B cell (primary cell): ENCODE measurements around the gene PRCC. TPM values are rescaled to one million over a fixed set of nuclear protein-coding genes. Genes with fewer than 3 reads are reported as not detected.
"Not testable (repeated sequence)": the region's sequence is repeated elsewhere in the genome, so short reads cannot be mapped to it uniquely, and the experiment has no call there.

Source experiments
- ATAC-seq: fragments of 200-7000 bp; cut with Tn5 transposase; one replicate; pipeline ENCODE4 v1.10.0; 2021; ENCODE audit warnings: low read depth, mild to moderate bottlenecking, moderate number of reproducible peaks, moderate library complexity
- CTCF ChIA-PET: fragments of 350-600 bp; sonication (Branson Sonifier 250); formaldehyde crosslinking; loops from one replicate; lab custom pipeline; 2021; ENCODE audit warnings: antibody characterized with exemption, inconsistent platforms; lab: Charles Lee
- POLR2A ChIA-PET: fragments of 350-600 bp; sonication (Branson Sonifier 250); formaldehyde crosslinking; loops from one replicate; lab custom pipeline; 2021; ENCODE audit warnings: antibody characterized with exemption; lab: Charles Lee
- DNase-seq: peaks from one replicate; pipeline ENCODE4 v3.0.0; 2013
- H2AFZ ChIP-seq: 2 replicates; pipeline ENCODE4 v1.6.1; 2012; ENCODE audit warnings: mild to moderate bottlenecking, low read depth, low read length; ENCODE audit not compliant: insufficient read depth, poor library complexity, severe bottlenecking
- H3K27ac ChIP-seq, 2 donors: 1 replicate in 1 of 2; 2 replicates in 1 of 2; pipeline ENCODE4 v1.5.1; 2012 to 2013; ENCODE audit warnings: low read length in 2 of 2, mild to moderate bottlenecking in 2 of 2, moderate library complexity in 1 of 2
- H3K27me3 ChIP-seq, 4 experiments: fragments of 200-600 bp in 1 of 4; sonication (generic) in 1 of 4; replicated peaks in 1 of 4; 1 replicate in 2 of 4; 2 replicates in 2 of 4; pipeline versions ENCODE4 v1.6.1 to v1.7.0; 2013 to 2016; ENCODE audit warnings: low read length in 3 of 4, mild to moderate bottlenecking in 2 of 4, mixed read lengths in 1 of 4, moderate library complexity in 1 of 4; ENCODE audit not compliant: insufficient read depth in 4 of 4, control insufficient read depth in 3 of 4; ENCODE audit errors: control extremely low read depth in 1 of 4
- H3K36me3 ChIP-seq, 2 experiments: replicated peaks in 1 of 2; 1 replicate in 1 of 2; 2 replicates in 1 of 2; pipeline versions ENCODE4 v1.6.1 to v1.7.1; 2013; ENCODE audit warnings: low read length in 1 of 2; ENCODE audit not compliant: insufficient read depth in 2 of 2, control insufficient read depth in 1 of 2; ENCODE audit errors: control extremely low read depth in 1 of 2, extremely low read depth in 1 of 2
- H3K4me1 ChIP-seq, 2 donors: fragments of 200-600 bp in 1 of 2; sonication (generic) in 1 of 2; 1 replicate in 1 of 2; 2 replicates in 1 of 2; pipeline versions ENCODE4 v1.5.1 to v1.6.1; 2013 to 2017; ENCODE audit warnings: low read length in 2 of 2; ENCODE audit not compliant: control insufficient read depth in 2 of 2, insufficient read depth in 2 of 2
- H3K4me2 ChIP-seq: replicated peaks from 2 replicates; pipeline ENCODE3; 2012; ENCODE audit warnings: mild to moderate bottlenecking, low read depth, low read length; ENCODE audit not compliant: poor library complexity, severe bottlenecking
- H3K4me3 ChIP-seq, 5 experiments: fragments of 200-600 bp in 1 of 5; sonication (generic) in 1 of 5; 1 replicate in 3 of 5; 2 replicates in 2 of 5; pipeline versions ENCODE4 v1.5.1 to v1.7.0; 2011 to 2016; ENCODE audit warnings: low read length in 4 of 5, mild to moderate bottlenecking in 4 of 5, low read depth in 2 of 5, control low read depth in 1 of 5, moderate library complexity in 1 of 5; ENCODE audit not compliant: insufficient read depth in 1 of 5; ENCODE audit errors: control extremely low read depth in 1 of 5, extremely low read depth in 1 of 5
- H3K79me2 ChIP-seq: fragments of 200-600 bp; sonication (generic); one replicate; pipeline ENCODE4 v1.6.0; 2016; ENCODE audit warnings: low read length; ENCODE audit not compliant: control insufficient read depth, insufficient read depth
- H3K9ac ChIP-seq: fragments of 200-600 bp; sonication (generic); 2 replicates; pipeline ENCODE4 v1.6.1; 2017; ENCODE audit warnings: mild to moderate bottlenecking, low read length, moderate library complexity
- H3K9me3 ChIP-seq, 3 donors: one replicate each; pipeline versions ENCODE4 v1.6.1 to v1.7.1; 2013; ENCODE audit warnings: low read length in 2 of 3; ENCODE audit not compliant: control insufficient read depth in 2 of 3, insufficient read depth in 1 of 3; ENCODE audit errors: control extremely low read depth in 1 of 3
- H4K20me1 ChIP-seq: 2 replicates; pipeline ENCODE4 v1.6.0; 2012; ENCODE audit warnings: mild to moderate bottlenecking, low read length; ENCODE audit not compliant: insufficient read depth, control insufficient read depth, poor library complexity, severe bottlenecking
- H3K27ac Mint-ChIP-seq: one replicate; pipeline ENCODE4 v1.8.0; 2021; ENCODE audit warnings: mixed read lengths
- H3K27me3 Mint-ChIP-seq: one replicate; pipeline ENCODE4 v1.8.0; 2021; ENCODE audit warnings: mixed read lengths
- H3K4me1 Mint-ChIP-seq: one replicate; pipeline ENCODE4 v1.8.0; 2021; ENCODE audit warnings: mixed read lengths
- H3K4me3 Mint-ChIP-seq: one replicate; pipeline ENCODE4 v1.8.0; 2021; ENCODE audit warnings: mixed read lengths
- H3K9me3 Mint-ChIP-seq: one replicate; pipeline ENCODE4 v1.8.0; 2022; ENCODE audit warnings: mixed read lengths; ENCODE audit not compliant: insufficient read depth
- EZH2 ChIP-seq: IDR thresholded peaks from 2 replicates; pipeline ENCODE4 v1.6.1; 2012; ENCODE audit warnings: borderline replicate concordance, low read depth, mild to moderate bottlenecking, moderate library complexity, low read length; ENCODE audit not compliant: insufficient read depth, poor library complexity, severe bottlenecking
- WGBS: methylation state at CpG from one replicate; pipeline ENCODE4 v1.1.5; 2013; ENCODE audit warnings: missing lambda C conversion rate; ENCODE audit not compliant: insufficient coverage; 5-methylcytosine and 5-hydroxymethylcytosine counted together
- intact Hi-C: fragments of 100-400 bp; cut with micrococcal nuclease; formaldehyde crosslinking; loops from one replicate; pipeline ENCODE4 v1.10.0; 2022
- polyA plus RNA-seq: library from polyadenylated mRNA; depleted of rRNA; stranded (reverse); fragments of >200 nt; gene quantifications from 2 replicates; pipeline ENCODE4 v1.2.3, GENCODE V29; 2012
- total RNA-seq, 2 donors: library from RNA; stranded (reverse); fragments of 120-200 nt in 1 of 2; gene quantifications; 1 replicate in 1 of 2; 2 replicates in 1 of 2; pipeline versions ENCODE4 v1.2.3 to v1.2.4, GENCODE V29; 2013 to 2022
- TF ChIP-seq, protein P1 (sequence below): fragments of 200-600 bp; IDR thresholded peaks from one replicate; pipeline ENCODE4 v1.8.0; 2022; ENCODE audit warnings: antibody characterized with exemption, mild to moderate bottlenecking

Gene PRCC
- total and polyA plus RNA-seq, 2 donors (not counting 1 experiment from before 2014, with no cell fraction given) = 55.7 to 83.4 TPM

DNA sequence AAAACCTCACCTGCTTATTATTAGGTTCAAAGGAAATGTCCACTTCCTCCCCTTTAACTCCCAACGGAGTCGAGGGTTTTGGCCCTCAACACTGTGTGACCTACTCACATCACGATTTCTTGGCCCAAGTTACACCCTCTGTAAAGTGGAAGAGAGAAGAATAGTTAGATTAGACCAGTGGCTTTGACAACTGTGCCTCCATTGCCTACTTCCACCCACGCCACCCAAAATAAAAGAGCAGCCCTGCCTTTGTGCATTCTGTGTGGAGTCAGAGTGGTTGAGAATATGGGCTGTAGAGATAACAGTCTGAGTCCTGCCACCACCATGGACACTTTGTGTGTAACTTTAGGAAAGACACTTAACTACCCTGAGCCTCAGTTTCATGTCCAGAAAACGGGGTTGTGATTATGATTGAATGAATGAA is 11.8 kb upstream of the PRCC start:
- H3K4me3 ChIP-seq = no peak overlapping the region
- no peaks in the 10 kb centered on the region for H3K27me3 ChIP-seq
- peaks cover 20% of the 10 kb centered on the region for H3K79me2 ChIP-seq
- ATAC-seq = no peak
- DNase-seq = no peak
- no CpG with 5 or more reads among the region's 5 CpGs for WGBS
- CTCF ChIA-PET = interaction anchor here (0.6 to 2.7 kb wide), 4 partner anchors 9 to 58 kb away, joined by 3 to 11 read pairs (median 3); no protein-coding TSS in a partner anchor
- Mint-ChIP-seq H3K27ac (no peak overlapping the region), H3K4me1 (peaks cover 29% of the 10 kb centered on the region), H3K9me3 (no peaks in the 10 kb centered on the region), H3K27me3 (no peaks in the 10 kb centered on the region), H3K4me3 (no peak overlapping the region)
- H2AFZ ChIP-seq = no peak overlapping the region
- no peak overlapping the region for H3K9ac ChIP-seq
- no peaks in the 10 kb centered on the region for H3K36me3 ChIP-seq
- H4K20me1 ChIP-seq = no peaks in the 10 kb centered on the region
- H3K27ac ChIP-seq = no peak overlapping the region
- H3K4me1 ChIP-seq = peaks cover 12 to 27% of the 10 kb centered on the region in 2 donors
- H3K9me3 ChIP-seq = no peaks in the 10 kb centered on the region
- H3K4me2 ChIP-seq = no peak overlapping the region
- intact Hi-C loops = no loop called here
- POLR2A ChIA-PET = no interaction called here
- TF ChIP-seq EZH2 = no peak
- TF ChIP-seq, protein P1, sequence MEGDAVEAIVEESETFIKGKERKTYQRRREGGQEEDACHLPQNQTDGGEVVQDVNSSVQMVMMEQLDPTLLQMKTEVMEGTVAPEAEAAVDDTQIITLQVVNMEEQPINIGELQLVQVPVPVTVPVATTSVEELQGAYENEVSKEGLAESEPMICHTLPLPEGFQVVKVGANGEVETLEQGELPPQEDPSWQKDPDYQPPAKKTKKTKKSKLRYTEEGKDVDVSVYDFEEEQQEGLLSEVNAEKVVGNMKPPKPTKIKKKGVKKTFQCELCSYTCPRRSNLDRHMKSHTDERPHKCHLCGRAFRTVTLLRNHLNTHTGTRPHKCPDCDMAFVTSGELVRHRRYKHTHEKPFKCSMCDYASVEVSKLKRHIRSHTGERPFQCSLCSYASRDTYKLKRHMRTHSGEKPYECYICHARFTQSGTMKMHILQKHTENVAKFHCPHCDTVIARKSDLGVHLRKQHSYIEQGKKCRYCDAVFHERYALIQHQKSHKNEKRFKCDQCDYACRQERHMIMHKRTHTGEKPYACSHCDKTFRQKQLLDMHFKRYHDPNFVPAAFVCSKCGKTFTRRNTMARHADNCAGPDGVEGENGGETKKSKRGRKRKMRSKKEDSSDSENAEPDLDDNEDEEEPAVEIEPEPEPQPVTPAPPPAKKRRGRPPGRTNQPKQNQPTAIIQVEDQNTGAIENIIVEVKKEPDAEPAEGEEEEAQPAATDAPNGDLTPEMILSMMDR = no peak

DNA sequence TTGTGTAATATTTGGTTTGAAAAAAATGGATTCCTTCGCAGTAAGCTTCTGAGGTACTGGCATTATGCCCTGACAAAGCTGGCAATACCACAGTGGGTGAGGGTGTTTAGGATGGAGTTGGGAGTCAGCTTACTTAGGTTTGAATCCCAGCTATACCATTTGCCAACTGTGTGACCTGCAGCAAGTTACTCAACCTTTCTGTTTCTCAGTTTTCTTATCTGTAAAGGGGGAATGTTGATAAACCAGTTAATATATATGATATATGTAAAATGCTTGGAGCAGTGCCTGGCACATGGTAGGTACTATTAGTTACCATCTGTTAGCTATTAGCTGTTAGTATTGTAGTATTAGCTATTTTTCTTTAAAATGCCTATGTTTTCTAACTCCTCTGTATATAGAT is 11.0 kb upstream of the PRCC start:
- ChIA-PET CTCF (interaction anchor here (0.6 to 2.7 kb wide), 5 partner anchors 11 to 136 kb away, joined by 3 to 11 read pairs (median 3); partner anchors contain the start of gene MRPL24), POLR2A (interaction anchor here (0.7 kb wide), 2 partner anchors 11 to 15 kb away, joined by 3 to 7 read pairs; partner anchors contain the start of genes MRPL24 and PRCC)
- H3K4me3 Mint-ChIP-seq = no peak overlapping the region
- Histone ChIP-seq H3K79me2 (peaks cover 12% of the 10 kb centered on the region), H2AFZ (no peak overlapping the region), H3K27me3 (no peaks in the 10 kb centered on the region), H3K4me3 (no peak overlapping the region), H3K4me2 (no peak overlapping the region), H3K4me1 (peaks cover 11 to 25% of the 10 kb centered on the region in 2 donors), H4K20me1 (no peaks in the 10 kb centered on the region), H3K36me3 (no peaks in the 10 kb centered on the region), H3K9ac (no peak overlapping the region), H3K9me3 (no peaks in the 10 kb centered on the region), H3K27ac (no peak overlapping the region)
- ATAC-seq = no peak
- intact Hi-C loops = no loop called here
- no peaks in the 10 kb centered on the region for H3K9me3 Mint-ChIP-seq
- no peak overlapping the region for H3K27ac Mint-ChIP-seq
- DNase-seq = no peak
- 100% methylated on average over 1 of the region's 1 CpG for WGBS
- no peaks in the 10 kb centered on the region for H3K27me3 Mint-ChIP-seq
- TF ChIP-seq, protein P1 = no peak
- no peak for TF ChIP-seq EZH2
- H3K4me1 Mint-ChIP-seq = peaks cover 28% of the 10 kb centered on the region

DNA sequence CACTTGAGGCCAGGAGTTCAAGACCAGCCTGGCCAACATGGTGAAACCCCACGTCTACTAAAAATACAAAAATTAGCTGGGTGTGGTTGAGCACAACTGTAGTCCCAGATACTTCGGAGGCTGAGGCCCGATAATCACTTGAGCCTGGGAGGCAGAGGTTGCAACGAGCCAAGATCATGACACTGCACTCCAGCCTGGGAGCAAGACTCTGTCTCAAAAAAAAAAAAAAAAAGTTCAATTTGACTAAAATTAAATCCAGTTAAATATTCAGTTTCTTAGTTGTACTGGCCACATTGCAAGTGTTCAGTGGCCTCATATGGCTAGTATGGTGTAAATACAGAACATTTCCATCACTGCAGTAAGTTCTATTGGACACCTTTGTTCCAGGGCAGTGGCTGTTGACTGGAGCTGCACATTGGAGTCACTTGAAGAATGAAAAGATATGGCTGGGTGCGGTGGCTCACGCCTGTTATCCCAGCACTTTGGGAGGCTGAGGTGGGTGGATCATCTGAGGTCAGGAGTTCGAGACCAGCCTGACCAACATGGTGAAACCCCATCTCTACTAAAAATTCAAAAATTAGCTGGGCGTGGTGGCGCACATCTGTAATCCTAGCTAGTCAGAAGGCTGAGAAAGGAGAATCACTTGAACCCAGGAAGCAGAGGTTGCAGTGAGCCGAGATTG is 9.6 kb upstream of the PRCC start:
- H3K27me3 ChIP-seq, H3K9me3 ChIP-seq, DNase-seq, H3K27ac Mint-ChIP-seq, H4K20me1 ChIP-seq, H3K27ac ChIP-seq, H3K4me3 ChIP-seq, H2AFZ ChIP-seq, intact Hi-C loops, H3K27me3 Mint-ChIP-seq, H3K9me3 Mint-ChIP-seq, H3K79me2 ChIP-seq, H3K4me3 Mint-ChIP-seq, ATAC-seq, H3K36me3 ChIP-seq, H3K4me2 ChIP-seq, H3K9ac ChIP-seq: not testable (repeated sequence)
- 94% methylated on average over 8 of the region's 10 CpGs for WGBS
- ChIA-PET CTCF (interaction anchor here (1.2 kb wide), 1 partner anchor 30 kb away, joined by 3 read pairs; no protein-coding TSS in a partner anchor), POLR2A (interaction anchor here (0.7 kb wide), 1 partner anchor 8 kb away, joined by 5 read pairs; no protein-coding TSS in a partner anchor)
- peaks cover 22% of the 10 kb centered on the region for H3K4me1 Mint-ChIP-seq
- H3K4me1 ChIP-seq = peaks cover 5 to 19% of the 10 kb centered on the region in 2 donors
